HepG2 (cell line): ENCODE data around the gene SYTL1. TPM values are rescaled to one million over a fixed set of nuclear protein-coding genes. Genes with fewer than 3 reads are reported as not detected.

Experiments
- ATAC-seq: fragments of 200-7000 bp; cut with Tn5 transposase; 3 replicates; pipeline ENCODE4 v1.9.1; 2020; ENCODE audit warnings: mild to moderate bottlenecking, moderate library complexity
- BruUV-seq: library from RNA; stranded (reverse); fragments of 400-500 nt; replicated peaks from 2 replicates; lab custom pipeline; 2021; lab: Mats Ljungman, UMichigan
- CTCF ChIA-PET: fragments of 300-600 bp; formaldehyde crosslinking; extraction: SDS; loops from one replicate; lab custom pipeline; 2021; ENCODE audit warnings: low total read pairs, inconsistent platforms, low intra/inter-chr PET ratio; lab: Yijun Ruan, JAX
- POLR2A ChIA-PET: fragments of 350-600 bp; sonication (Branson Sonifier 250); formaldehyde crosslinking; loops from one replicate; lab custom pipeline; 2020; ENCODE audit warnings: antibody characterized with exemption, inconsistent platforms; lab: Yijun Ruan, JAX
- DNase-seq: peaks from one replicate; pipeline ENCODE4 v3.0.0-alpha.2; 2015; ENCODE audit warnings: low spot score
- FAIRE-seq: peaks from 3 replicates; lab custom pipeline; 2011; peaks lifted over from hg19 to GRCh38; lab: Jason Lieb, UNC
- H2AFZ ChIP-seq: one replicate; pipeline ENCODE4 v1.6.1; 2011; ENCODE audit warnings: low read length, inconsistent platforms
- H3K27ac ChIP-seq: fragments of 300-600 bp; 3 replicates; pipeline ENCODE4 v1.8.0; 2011; ENCODE audit warnings: mixed run types, mild to moderate bottlenecking, mixed read lengths, low read length, inconsistent platforms; ENCODE audit not compliant: insufficient read depth; ENCODE audit errors: extremely low read length
- H3K27me3 ChIP-seq, 2 experiments: fragments of 200-600 bp in 1 of 2; 2 replicates in 1 of 2; 3 replicates in 1 of 2; pipeline versions ENCODE4 v1.6.0 to v1.8.0; 2011; ENCODE audit warnings: low read length in 2 of 2, mild to moderate bottlenecking in 2 of 2, moderate library complexity in 2 of 2, inconsistent platforms in 1 of 2; ENCODE audit not compliant: insufficient read depth in 2 of 2, control insufficient read depth in 1 of 2
- H3K36me3 ChIP-seq, 2 experiments: fragments of 200-600 bp in 1 of 2; replicated peaks in 1 of 2; 2 replicates in 1 of 2; 3 replicates in 1 of 2; pipeline versions ENCODE4 v1.5.1 to v1.8.0; 2011; ENCODE audit warnings: low read length in 2 of 2, inconsistent platforms in 1 of 2; ENCODE audit not compliant: insufficient read depth in 2 of 2, control insufficient read depth in 1 of 2
- H3K4me1 ChIP-seq: 2 replicates; pipeline ENCODE4 v1.5.1; 2012; ENCODE audit warnings: low read length, inconsistent platforms; ENCODE audit not compliant: insufficient read depth
- H3K4me2 ChIP-seq: 2 replicates; pipeline ENCODE4 v1.6.0; 2011; ENCODE audit warnings: low read depth, low read length, inconsistent platforms
- H3K4me3 ChIP-seq, 3 experiments: fragments of 200-600 bp in 1 of 3; sonication (generic), shearing (Covaris generic) in 1 of 3; replicated peaks in 1 of 3; 2 replicates each; pipeline ENCODE4 v1.5.1; 2011 to 2016; ENCODE audit warnings: low read length in 3 of 3, inconsistent platforms in 2 of 3, low read depth in 2 of 3, mild to moderate bottlenecking in 2 of 3, control low read depth in 1 of 3, mixed read lengths in 1 of 3; ENCODE audit not compliant: insufficient read depth in 1 of 3
- H3K79me2 ChIP-seq: one replicate; pipeline ENCODE4 v1.6.1; 2011; ENCODE audit warnings: low read length, inconsistent platforms; ENCODE audit not compliant: insufficient read depth
- H3K9ac ChIP-seq: 2 replicates; pipeline ENCODE4 v1.6.0; 2011; ENCODE audit warnings: mild to moderate bottlenecking, low read depth, low read length, inconsistent platforms; ENCODE audit not compliant: insufficient read depth
- H3K9me3 ChIP-seq: 2 replicates; pipeline ENCODE4 v1.5.1; 2012; ENCODE audit warnings: mild to moderate bottlenecking, low read length
- H4K20me1 ChIP-seq: 2 replicates; pipeline ENCODE4 v1.6.0; 2011; ENCODE audit warnings: inconsistent platforms, mild to moderate bottlenecking, low read length, moderate library complexity; ENCODE audit not compliant: insufficient read depth
- BORCS8-MEF2B ChIP-seq: sonication (generic); formaldehyde crosslinking; IDR thresholded peaks from 2 replicates; pipeline ENCODE4 v1.8.0; 2022; ENCODE audit warnings: mild to moderate bottlenecking, missing genetic modification reagents
- KAT8 ChIP-seq: IDR thresholded peaks from 2 replicates; pipeline ENCODE4 v1.6.1; 2016; ENCODE audit warnings: missing genetic modification reagents, missing compliant biosample characterization
- NFE2L1 ChIP-seq: sonication (generic); formaldehyde crosslinking; IDR thresholded peaks from 2 replicates; pipeline ENCODE4 v1.4.0; 2020; ENCODE audit warnings: missing genetic modification reagents, mild to moderate bottlenecking, borderline replicate concordance
- NRL ChIP-seq: sonication (generic); formaldehyde crosslinking; IDR thresholded peaks from 2 replicates; pipeline ENCODE4 v1.5.0; 2020; ENCODE audit warnings: missing genetic modification reagents, mild to moderate bottlenecking, moderate library complexity, borderline replicate concordance
- ZBTB42 ChIP-seq: sonication (generic); formaldehyde crosslinking; IDR thresholded peaks from 2 replicates; pipeline ENCODE4 v1.5.0; 2020; ENCODE audit warnings: mild to moderate bottlenecking, missing genetic modification reagents
- WGBS: methylation state at CpG from one replicate; pipeline ENCODE4 v1.1.6; 2017; ENCODE audit warnings: low lambda C conversion rate; 5-methylcytosine and 5-hydroxymethylcytosine counted together
- in situ Hi-C: cut with HindIII; loops from 2 replicates; pipeline ENCODE4 v1.10.0; 2017; ENCODE audit warnings: low pct_unique_long_range_greater_than_20kb; ENCODE audit not compliant: extremely low pct_ligation_motif_present
- intact Hi-C: fragments of 100-400 bp; cut with micrococcal nuclease; formaldehyde crosslinking; loops from one replicate; pipeline ENCODE4 v1.10.0; 2022; ENCODE audit not compliant: unreplicated experiment
- polyA plus RNA-seq, 8 experiments: library from polyadenylated mRNA; depleted of rRNA in 3 of 8; stranded (reverse) in 7 of 8; unstranded in 1 of 8; fragments of >200 nt; fragmentation: Illumina TruSeq in 4 of 8; extraction: Trizol in 4 of 8; gene quantifications; 2 replicates each; pipeline versions ENCODE4 v1.2.1 to v1.2.3, GENCODE V29; 2011 to 2016; ENCODE audit warnings: low read depth in 4 of 8, missing spikeins in 1 of 8, mixed read lengths in 1 of 8; ENCODE audit not compliant: insufficient read depth in 1 of 8
- total RNA-seq, 5 experiments: library from RNA; depleted of rRNA; stranded (reverse); fragments of >200 nt; fragmentation: Illumina TruSeq; extraction: Trizol; gene quantifications; 2 replicates each; pipeline ENCODE4 v1.2.3, GENCODE V29; 2016; ENCODE audit warnings: low read depth in 1 of 5
- TF ChIP-seq, protein P1 (sequence below): sonication (generic); formaldehyde crosslinking; IDR thresholded peaks from 2 replicates; pipeline ENCODE4 v1.5.0; 2020; ENCODE audit warnings: mild to moderate bottlenecking, missing genetic modification reagents
- TF ChIP-seq, protein P2 (sequence below): sonication (generic); formaldehyde crosslinking; IDR thresholded peaks from 2 replicates; pipeline ENCODE4 v1.9.0; 2022; ENCODE audit warnings: missing genetic modification reagents, mild to moderate bottlenecking, borderline replicate concordance

SYTL1 gene
- total and polyA plus RNA-seq, 2 of the 13 experiments (the other 11 are each of a cell fraction or from before 2014, with no cell fraction given), result 11.1 to 17.8 TPM

DNA sequence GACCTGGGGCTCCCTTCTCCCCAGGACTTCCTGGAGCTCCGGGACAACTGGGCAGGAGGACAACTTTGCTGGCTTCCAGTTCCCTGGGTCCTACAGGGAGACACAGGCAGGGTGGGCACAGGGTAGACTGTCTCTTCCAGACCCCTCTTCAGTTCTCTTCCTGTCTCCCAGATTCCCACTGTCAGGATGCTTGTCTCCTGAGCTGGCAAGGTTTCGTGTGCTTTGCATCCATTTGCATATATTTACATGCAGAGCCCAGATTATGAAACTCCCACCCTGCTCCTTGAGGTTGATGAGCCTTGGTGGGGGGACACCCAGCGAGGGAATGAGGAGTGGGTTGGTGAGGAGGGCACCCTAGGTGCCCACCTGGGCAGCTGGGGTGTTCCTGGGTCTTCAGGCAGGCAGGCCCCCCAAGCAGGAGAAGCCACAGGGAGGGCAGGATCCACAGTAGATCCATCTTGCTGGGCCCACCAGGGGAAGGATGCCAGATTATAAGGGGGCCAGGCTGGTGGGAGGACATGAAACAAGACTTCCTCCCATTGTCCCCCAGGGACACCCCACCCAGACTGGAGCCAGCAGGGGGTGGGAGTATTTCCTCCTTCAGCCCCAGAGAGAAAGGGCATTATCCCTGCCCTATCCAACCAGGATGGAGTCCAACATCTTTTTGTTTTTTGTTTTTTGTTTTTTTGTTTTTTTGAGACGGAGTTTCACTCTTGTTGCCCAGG lies 32.7 kb downstream of the SYTL1 start, which contains the start of gene FCN3 (continued):
- TF ChIP-seq, protein P1, sequence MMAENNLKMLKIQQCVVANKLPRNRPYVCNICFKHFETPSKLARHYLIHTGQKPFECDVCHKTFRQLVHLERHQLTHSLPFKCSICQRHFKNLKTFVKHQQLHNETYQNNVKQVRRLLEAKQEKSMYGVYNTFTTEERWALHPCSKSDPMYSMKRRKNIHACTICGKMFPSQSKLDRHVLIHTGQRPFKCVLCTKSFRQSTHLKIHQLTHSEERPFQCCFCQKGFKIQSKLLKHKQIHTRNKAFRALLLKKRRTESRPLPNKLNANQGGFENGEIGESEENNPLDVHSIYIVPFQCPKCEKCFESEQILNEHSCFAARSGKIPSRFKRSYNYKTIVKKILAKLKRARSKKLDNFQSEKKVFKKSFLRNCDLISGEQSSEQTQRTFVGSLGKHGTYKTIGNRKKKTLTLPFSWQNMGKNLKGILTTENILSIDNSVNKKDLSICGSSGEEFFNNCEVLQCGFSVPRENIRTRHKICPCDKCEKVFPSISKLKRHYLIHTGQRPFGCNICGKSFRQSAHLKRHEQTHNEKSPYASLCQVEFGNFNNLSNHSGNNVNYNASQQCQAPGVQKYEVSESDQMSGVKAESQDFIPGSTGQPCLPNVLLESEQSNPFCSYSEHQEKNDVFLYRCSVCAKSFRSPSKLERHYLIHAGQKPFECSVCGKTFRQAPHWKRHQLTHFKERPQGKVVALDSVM (CRISPR knock-in tag), result no peak
- TF ChIP-seq ZBTB42 (CRISPR knock-in tag), result no peak
- TF ChIP-seq, protein P2, sequence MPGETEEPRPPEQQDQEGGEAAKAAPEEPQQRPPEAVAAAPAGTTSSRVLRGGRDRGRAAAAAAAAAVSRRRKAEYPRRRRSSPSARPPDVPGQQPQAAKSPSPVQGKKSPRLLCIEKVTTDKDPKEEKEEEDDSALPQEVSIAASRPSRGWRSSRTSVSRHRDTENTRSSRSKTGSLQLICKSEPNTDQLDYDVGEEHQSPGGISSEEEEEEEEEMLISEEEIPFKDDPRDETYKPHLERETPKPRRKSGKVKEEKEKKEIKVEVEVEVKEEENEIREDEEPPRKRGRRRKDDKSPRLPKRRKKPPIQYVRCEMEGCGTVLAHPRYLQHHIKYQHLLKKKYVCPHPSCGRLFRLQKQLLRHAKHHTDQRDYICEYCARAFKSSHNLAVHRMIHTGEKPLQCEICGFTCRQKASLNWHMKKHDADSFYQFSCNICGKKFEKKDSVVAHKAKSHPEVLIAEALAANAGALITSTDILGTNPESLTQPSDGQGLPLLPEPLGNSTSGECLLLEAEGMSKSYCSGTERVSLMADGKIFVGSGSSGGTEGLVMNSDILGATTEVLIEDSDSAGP, result no peak
- TF ChIP-seq BORCS8-MEF2B (CRISPR knock-in tag), result no peak
- TF ChIP-seq KAT8 (CRISPR knock-in tag), result no peak
- no peak for TF ChIP-seq NRL (CRISPR knock-in tag)

DNA sequence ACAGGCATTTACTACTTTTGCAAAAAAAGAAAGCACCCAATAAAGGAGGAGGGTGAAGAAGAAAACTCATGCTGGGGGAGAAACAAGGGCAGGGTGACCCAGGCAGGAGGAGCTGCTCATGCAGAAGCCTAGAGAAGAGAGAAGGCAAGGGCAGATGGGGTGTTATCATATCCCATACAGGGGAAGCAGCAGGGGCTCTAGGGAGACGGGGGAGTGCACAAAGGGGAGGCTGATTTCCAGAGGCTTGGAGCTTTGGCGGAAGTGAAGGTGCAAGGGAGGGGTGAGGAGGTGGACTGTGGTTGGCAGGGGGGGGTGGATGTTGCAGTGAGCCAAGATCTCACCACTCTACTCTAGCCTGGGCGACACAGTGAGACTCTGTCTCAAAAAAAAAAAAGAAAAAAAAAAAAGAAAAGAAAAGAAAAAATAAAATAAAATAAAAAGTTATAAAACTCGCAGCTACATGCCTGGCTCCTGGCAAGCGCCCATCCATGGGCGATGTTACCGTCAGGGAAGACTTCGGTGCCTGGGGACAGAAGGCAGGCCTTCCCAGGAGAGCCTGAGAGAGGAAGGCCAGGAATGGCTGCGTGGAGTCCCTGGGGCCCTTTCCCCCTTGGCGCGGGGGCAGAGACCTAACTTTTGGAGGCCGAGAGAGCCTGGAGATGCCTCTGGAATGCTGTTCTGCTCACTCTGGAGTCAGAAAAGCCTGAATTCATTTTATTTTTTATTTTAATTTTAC lies 36.1 kb downstream of the SYTL1 start:
- H3K79me2 ChIP-seq, result no peaks in the 10 kb centered on the region
- no peak overlapping the region for H3K9ac ChIP-seq
- no peak overlapping the region for H3K27ac ChIP-seq
- DNase-seq (no peak), ATAC-seq (no peak)
- no peak overlapping the region for H3K4me3 ChIP-seq
- no peak overlapping the region for H2AFZ ChIP-seq
- BruUV-seq, result no TSS peak
- H4K20me1 ChIP-seq, result no peaks in the 10 kb centered on the region
- in situ Hi-C loops (no loop called here), intact Hi-C loops (no loop called here)
- no peaks in the 10 kb centered on the region for H3K4me1 ChIP-seq
- 54% methylated on average over 12 of the region's 12 CpGs for whole genome bisulfite sequencing
- no peaks in the 10 kb centered on the region for H3K9me3 ChIP-seq
- POLR2A ChIA-PET, result interaction anchor here (1.0 kb wide), 1 partner anchor 17 kb away, joined by 3 read pairs; no protein-coding TSS in a partner anchor
- H3K4me2 ChIP-seq, result no peak overlapping the region
- no peak for TF ChIP-seq NFE2L1 (CRISPR knock-in tag)
- TF ChIP-seq, all 625 proteins: peak for 0
- FAIRE-seq, result no peak
- Histone ChIP-seq H3K36me3 (no peaks in the 10 kb centered on the region), H3K27me3 (peaks cover 10 to 52% of the 10 kb centered on the region in 2 experiments)
- CTCF ChIA-PET, result no interaction called here
